Endodermal cell (in vitro differentiated cells): ENCODE data around the gene OTOP3. TPM values are rescaled to one million over a fixed set of nuclear protein-coding genes. Genes with fewer than 3 reads are reported as not detected.

Experiments
- DNase-seq: peaks from one replicate; pipeline ENCODE4 v3.0.0-alpha.2; 2017
- H3K27ac ChIP-seq: 2 replicates; pipeline ENCODE4 v1.5.1; 2013; ENCODE audit warnings: mild to moderate bottlenecking, low read depth, low read length, moderate library complexity
- H3K27me3 ChIP-seq: 2 replicates; pipeline ENCODE4 v1.6.1; 2013; ENCODE audit warnings: mild to moderate bottlenecking, low read length, moderate library complexity; ENCODE audit not compliant: insufficient read depth, control insufficient read depth, poor library complexity, severe bottlenecking
- H3K36me3 ChIP-seq: 2 replicates; pipeline ENCODE4 v1.7.0; 2013; ENCODE audit warnings: mild to moderate bottlenecking, low read length, moderate library complexity; ENCODE audit not compliant: control insufficient read depth, insufficient read depth
- H3K4me1 ChIP-seq: one replicate; pipeline ENCODE4 v1.7.0; 2013; ENCODE audit warnings: low read length; ENCODE audit not compliant: control insufficient read depth, insufficient read depth
- H3K4me3 ChIP-seq: 2 replicates; pipeline ENCODE4 v1.5.1; 2013; ENCODE audit warnings: mild to moderate bottlenecking, low read length, moderate library complexity
- H3K9ac ChIP-seq: 2 replicates; pipeline ENCODE4 v1.6.1; 2013; ENCODE audit warnings: mild to moderate bottlenecking, low read length, moderate library complexity; ENCODE audit not compliant: poor library complexity, severe bottlenecking; ENCODE audit errors: extremely low read depth
- H3K9me3 ChIP-seq: 2 replicates; pipeline ENCODE4 v1.6.1; 2013; ENCODE audit warnings: mild to moderate bottlenecking, low read length, moderate library complexity; ENCODE audit not compliant: control insufficient read depth
- H3K27ac Mint-ChIP-seq: 2 replicates; pipeline ENCODE4 v1.8.0; 2020; ENCODE audit warnings: mixed read lengths
- H3K27me3 Mint-ChIP-seq: 2 replicates; pipeline ENCODE4 v1.8.0; 2021; ENCODE audit warnings: mild to moderate bottlenecking, mixed read lengths; ENCODE audit not compliant: insufficient read depth
- H3K36me3 Mint-ChIP-seq: 2 replicates; pipeline ENCODE4 v1.8.0; 2020; ENCODE audit warnings: low read depth, mixed read lengths
- H3K4me1 Mint-ChIP-seq: 2 replicates; pipeline ENCODE4 v1.8.0; 2020; ENCODE audit warnings: mixed read lengths
- H3K4me3 Mint-ChIP-seq: 2 replicates; pipeline ENCODE4 v1.8.0; 2020; ENCODE audit warnings: mild to moderate bottlenecking, moderate library complexity, mixed read lengths
- H3K9me3 Mint-ChIP-seq: 2 replicates; pipeline ENCODE4 v1.8.0; 2020; ENCODE audit warnings: mild to moderate bottlenecking, mixed read lengths
- WGBS, 2 experiments: methylation state at CpG; one replicate each; pipeline versions ENCODE4 v1.1.5 to v1.1.7; 2013; ENCODE audit warnings: missing lambda C conversion rate in 2 of 2, mixed read lengths in 1 of 2; ENCODE audit not compliant: insufficient coverage in 1 of 2, insufficient read length in 1 of 2; 5-methylcytosine and 5-hydroxymethylcytosine counted together
- total RNA-seq, 2 donors: library from RNA; stranded (reverse); fragmentation: NEBNext Ultra II Directional in 1 of 2; extraction: Animal tissue kit (Norgen Biotek cat#: 25700) in 1 of 2; gene quantifications; 2 replicates in 1 of 2; 3 replicates in 1 of 2; pipeline ENCODE4 v1.2.1, GENCODE V29; 2021
- TF ChIP-seq, protein P1 (sequence below): fragments of 200-600 bp; sonication (generic); conservative IDR thresholded peaks from 2 replicates; pipeline ENCODE4 v1.5.0; 2021; ENCODE audit warnings: antibody characterized with exemption, mild to moderate bottlenecking

The OTOP3 gene
- total RNA-seq, 2 donors from 2014 or later, result not detected

- Mint-ChIP-seq H3K4me1 (peaks cover 3% of the 10 kb centered on the region), H3K9me3 (no peaks in the 10 kb centered on the region), H3K27me3 (peaks cover 88% of the 10 kb centered on the region), H3K4me3 (no peak overlapping the region), H3K27ac (no peak overlapping the region), H3K36me3 (no peaks in the 10 kb centered on the region)
- Histone ChIP-seq H3K27me3 (peaks cover 84% of the 10 kb centered on the region), H3K4me3 (no peak overlapping the region), H3K4me1 (no peaks in the 10 kb centered on the region), H3K9ac (no peak overlapping the region), H3K36me3 (no peaks in the 10 kb centered on the region), H3K27ac (no peak overlapping the region), H3K9me3 (no peaks in the 10 kb centered on the region)
- DNase-seq, result no peak
- TF ChIP-seq, protein P1, sequence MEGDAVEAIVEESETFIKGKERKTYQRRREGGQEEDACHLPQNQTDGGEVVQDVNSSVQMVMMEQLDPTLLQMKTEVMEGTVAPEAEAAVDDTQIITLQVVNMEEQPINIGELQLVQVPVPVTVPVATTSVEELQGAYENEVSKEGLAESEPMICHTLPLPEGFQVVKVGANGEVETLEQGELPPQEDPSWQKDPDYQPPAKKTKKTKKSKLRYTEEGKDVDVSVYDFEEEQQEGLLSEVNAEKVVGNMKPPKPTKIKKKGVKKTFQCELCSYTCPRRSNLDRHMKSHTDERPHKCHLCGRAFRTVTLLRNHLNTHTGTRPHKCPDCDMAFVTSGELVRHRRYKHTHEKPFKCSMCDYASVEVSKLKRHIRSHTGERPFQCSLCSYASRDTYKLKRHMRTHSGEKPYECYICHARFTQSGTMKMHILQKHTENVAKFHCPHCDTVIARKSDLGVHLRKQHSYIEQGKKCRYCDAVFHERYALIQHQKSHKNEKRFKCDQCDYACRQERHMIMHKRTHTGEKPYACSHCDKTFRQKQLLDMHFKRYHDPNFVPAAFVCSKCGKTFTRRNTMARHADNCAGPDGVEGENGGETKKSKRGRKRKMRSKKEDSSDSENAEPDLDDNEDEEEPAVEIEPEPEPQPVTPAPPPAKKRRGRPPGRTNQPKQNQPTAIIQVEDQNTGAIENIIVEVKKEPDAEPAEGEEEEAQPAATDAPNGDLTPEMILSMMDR, result no peak
- WGBS, 2 experiments, result 83 to 85% methylated on average over 6 of the region's 6 CpGs
These were observed 6.9 kb upstream of the OTOP3 start for GRCh38 chr17:74928786-74929185.

DNA sequence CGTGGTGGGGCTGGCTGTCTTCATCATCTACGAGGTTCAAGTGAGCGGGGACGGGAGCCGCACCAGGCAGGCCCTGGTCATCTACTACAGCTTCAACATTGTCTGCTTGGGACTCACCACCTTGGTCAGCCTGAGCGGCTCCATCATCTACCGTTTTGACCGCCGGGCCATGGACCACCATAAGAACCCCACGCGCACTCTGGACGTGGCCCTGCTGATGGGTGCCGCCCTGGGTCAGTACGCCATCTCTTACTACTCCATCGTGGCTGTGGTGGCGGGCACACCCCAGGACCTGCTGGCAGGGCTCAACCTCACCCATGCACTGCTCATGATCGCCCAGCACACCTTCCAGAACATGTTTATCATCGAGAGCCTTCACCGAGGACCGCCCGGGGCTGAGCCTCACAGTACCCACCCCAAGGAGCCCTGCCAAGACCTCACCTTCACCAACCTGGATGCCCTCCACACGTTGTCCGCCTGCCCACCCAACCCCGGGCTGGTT lies 5.1 kb upstream of the OTOP3 start:
- H3K4me1 ChIP-seq, result no peaks in the 10 kb centered on the region
- peaks cover 84% of the 10 kb centered on the region for H3K27me3 ChIP-seq
- TF ChIP-seq, protein P1, result no peak
- Mint-ChIP-seq H3K36me3 (no peaks in the 10 kb centered on the region), H3K4me3 (no peak overlapping the region), H3K27me3 (peaks cover 87% of the 10 kb centered on the region), H3K9me3 (no peaks in the 10 kb centered on the region), H3K4me1 (peaks cover 3% of the 10 kb centered on the region), H3K27ac (no peak overlapping the region)
- H3K36me3 ChIP-seq, result no peaks in the 10 kb centered on the region
- no peak overlapping the region for H3K27ac ChIP-seq
- H3K9me3 ChIP-seq, result no peaks in the 10 kb centered on the region
- H3K9ac ChIP-seq, result no peak overlapping the region
- 93 to 94% methylated on average over 16 to 24 of the region's 24 CpGs for WGBS, 2 experiments
- H3K4me3 ChIP-seq, result no peak overlapping the region
- DNase-seq, result no peak

GRCh38 chr17:74935048-74935447 lies 650 bp upstream of the OTOP3 start:
- Histone ChIP-seq H3K27ac (no peak overlapping the region), H3K4me1 (no peaks in the 10 kb centered on the region), H3K9me3 (no peaks in the 10 kb centered on the region), H3K9ac (no peak overlapping the region), H3K36me3 (no peaks in the 10 kb centered on the region), H3K4me3 (no peak overlapping the region), H3K27me3 (peaks cover 90% of the 10 kb centered on the region)
- H3K4me3 Mint-ChIP-seq, result peak overlapping the region; percentile 35
- no peak overlapping the region for H3K27ac Mint-ChIP-seq
- WGBS, 2 experiments, result 69 to 86% methylated on average over 2 to 3 of the region's 3 CpGs
- TF ChIP-seq, protein P1, result no peak
- H3K4me1 Mint-ChIP-seq, result peaks cover 3% of the 10 kb centered on the region
- no peak for DNase-seq
- peaks cover 87% of the 10 kb centered on the region for H3K27me3 Mint-ChIP-seq
- H3K9me3 Mint-ChIP-seq, result no peaks in the 10 kb centered on the region
- no peaks in the 10 kb centered on the region for H3K36me3 Mint-ChIP-seq
